Measurements from ENCODE around the gene MRPL12. TPM values are rescaled to one million over a fixed set of nuclear protein-coding genes. Genes with fewer than 3 reads are reported as not detected.
A peak's percentile ranks its signal among the peaks of the same experiment; 100 is the strongest.

Gene MRPL12
- total RNA-seq, 6 donors from 2014 or later = 29.3 to 69.8 (median 47.8) TPM

DNA sequence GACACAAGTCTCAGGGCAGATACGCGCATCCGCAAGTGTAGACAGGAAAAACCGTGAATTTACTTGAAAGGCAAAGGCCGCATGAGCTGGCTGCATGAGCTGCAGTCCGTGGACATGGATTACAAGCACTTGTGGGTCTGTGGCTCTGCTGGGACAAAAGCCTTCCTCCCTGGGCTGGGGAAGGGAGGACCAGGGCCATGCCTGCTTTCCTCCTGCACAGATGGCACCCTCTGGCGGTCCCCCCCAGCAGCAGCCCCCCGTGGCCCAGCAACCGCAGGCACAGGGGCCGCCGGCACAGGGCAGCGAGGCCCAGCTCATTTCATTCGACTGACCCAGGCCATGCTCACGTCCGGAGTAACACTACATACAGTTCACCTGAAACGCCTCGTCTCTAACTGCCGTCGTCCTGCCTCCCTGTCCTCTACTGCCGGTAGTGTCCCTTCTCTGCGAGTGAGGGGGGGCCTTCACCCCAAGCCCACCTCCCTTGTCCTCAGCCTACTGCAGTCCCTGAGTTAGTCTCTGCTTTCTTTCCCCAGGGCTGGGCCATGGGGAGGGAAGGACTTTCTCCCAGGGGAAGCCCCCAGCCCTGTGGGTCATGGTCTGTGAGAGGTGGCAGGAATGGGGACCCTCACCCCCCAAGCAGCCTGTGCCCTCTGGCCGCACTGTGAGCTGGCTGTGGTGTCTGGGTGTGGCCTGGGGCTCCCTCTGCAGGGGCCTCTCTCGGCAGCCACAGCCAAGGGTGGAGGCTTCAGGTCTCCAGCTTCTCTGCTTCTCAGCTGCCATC, 1.7 kb upstream of the MRPL12 start:
- Histone ChIP-seq H3K9me3 (no peaks in the 10 kb centered on the region), H3K36me3 (peaks cover 15 to 65% (median 54%) of the 10 kb centered on the region in 4 donors), H3K4me1 (peaks cover 24 to 35% (median 30%) of the 10 kb centered on the region in 4 donors), H3K27me3 (no peaks in the 10 kb centered on the region), H3K27ac (peak overlapping the region in 1 of 4 donors; percentile 4), H3K4me3 (peak overlapping the region in 3 of 4 donors; percentile 77 to 98 (median 89))
- DNase-seq = peak in 1 of 2 donors; percentile 64
- TF ChIP-seq POLR2A (IDR thresholded peaks at IDR 0.05) (no peak), POLR2AphosphoS5 (IDR thresholded peaks at IDR 0.05) (no peak), CTCF (IDR thresholded peaks at IDR 0.05) (no peak), EP300 (IDR thresholded peaks at IDR 0.05) (no peak)
- WGBS, 2 donors = 77 to 90% methylated on average over 18 to 21 of the region's 23 CpGs
- no peak for ATAC-seq (ENCODE audit: low FRiP score in 2 of 2)

- peaks cover 13 to 58% (median 44%) of the 10 kb centered on the region in 4 donors for H3K36me3 ChIP-seq
These were observed 834 bp downstream of the MRPL12 start for GRCh38 chr17:81703747-81704654.

DNA sequence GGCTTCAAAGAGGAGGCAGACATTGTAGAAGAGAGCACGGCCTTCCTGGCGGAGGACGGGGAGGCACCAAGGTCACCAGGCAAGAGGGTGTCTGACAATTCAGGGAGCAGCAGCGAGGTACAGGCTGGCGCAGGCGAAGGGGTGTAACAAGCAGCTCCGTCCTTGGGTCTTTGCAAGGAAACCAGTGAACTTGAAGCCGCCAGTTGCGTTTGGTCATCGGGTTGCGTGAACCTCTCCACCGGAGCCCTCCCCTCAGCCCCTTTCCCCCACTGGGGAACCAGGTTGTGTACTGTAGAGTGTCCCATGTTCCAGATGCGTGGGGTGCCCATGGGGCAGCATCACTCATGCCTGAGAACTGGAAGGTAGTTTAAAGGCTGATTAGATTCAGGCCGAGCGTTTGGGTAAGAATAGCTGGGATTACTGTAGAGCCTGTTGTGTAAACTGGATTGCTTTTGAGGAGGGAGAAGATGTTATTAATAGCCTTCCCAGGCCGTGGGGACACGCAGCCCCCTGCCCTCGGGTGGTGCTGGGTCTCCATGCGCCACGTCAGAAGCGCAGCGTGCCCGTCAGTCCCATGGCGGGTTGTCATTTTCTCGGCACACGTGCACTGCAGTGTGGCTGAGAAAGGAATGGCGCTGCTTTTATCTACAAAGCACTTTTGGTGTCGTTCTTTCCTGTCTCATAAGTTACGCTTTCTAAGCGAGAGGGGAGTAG, 2.5 kb downstream of the MRPL12 start:
- 95 to 96% methylated on average over 30 of the region's 30 CpGs for WGBS, 2 donors
- Histone ChIP-seq H3K9me3 (no peaks in the 10 kb centered on the region), H3K4me1 (peaks cover 29 to 42% (median 37%) of the 10 kb centered on the region in 4 donors), H3K4me3 (no peak overlapping the region), H3K36me3 (peaks cover 13 to 43% (median 33%) of the 10 kb centered on the region in 4 donors), H3K27me3 (no peaks in the 10 kb centered on the region), H3K27ac (no peak overlapping the region)
- no peak for ATAC-seq (ENCODE audit: low FRiP score in 2 of 2)
- no peak for DNase-seq
- TF ChIP-seq POLR2A (IDR thresholded peaks at IDR 0.05) (no peak), EP300 (IDR thresholded peaks at IDR 0.05) (no peak), CTCF (IDR thresholded peaks at IDR 0.05) (no peak), POLR2AphosphoS5 (IDR thresholded peaks at IDR 0.05) (no peak)

More at GRCh38 chr17:81703747-81704654, 834 bp downstream of the MRPL12 start:
- Histone ChIP-seq H3K27ac (peak overlapping the region; percentile 85 to 97 (median 90)), H3K4me1 (peaks cover 24 to 35% (median 30%) of the 10 kb centered on the region in 4 donors), H3K4me3 (peak overlapping the region; percentile 61 to 98 (median 83)), H3K27me3 (no peaks in the 10 kb centered on the region), H3K9me3 (no peaks in the 10 kb centered on the region)
- DNase-seq (no peak), ATAC-seq (ENCODE audit: low FRiP score in 2 of 2) (no peak)
- WGBS, 2 donors = 0 to 27% methylated on average over 9 to 26 of the region's 27 CpGs
- TF ChIP-seq POLR2A (IDR thresholded peaks at IDR 0.05) (no peak), CTCF (IDR thresholded peaks at IDR 0.05) (no peak), POLR2AphosphoS5 (IDR thresholded peaks at IDR 0.05) (no peak), EP300 (IDR thresholded peaks at IDR 0.05) (no peak)

DNA sequence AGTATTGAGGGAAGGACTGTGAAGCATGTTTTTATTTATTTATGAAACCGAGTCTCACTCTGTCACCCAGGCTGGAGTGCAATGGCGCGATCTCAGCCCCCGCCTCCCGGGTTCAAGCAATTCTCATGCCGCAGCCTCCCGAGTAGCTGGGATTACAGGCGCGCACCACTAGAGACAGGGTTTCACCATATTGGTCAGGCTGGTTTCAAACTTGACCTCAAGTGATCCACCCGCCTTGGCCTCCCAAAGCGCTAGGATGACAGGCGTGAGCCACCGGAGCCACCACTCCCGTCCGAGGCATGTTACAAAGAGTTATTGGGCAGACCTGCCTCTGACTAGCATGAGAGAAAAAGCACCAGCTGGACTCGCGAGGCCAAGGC, 3.1 kb downstream of the MRPL12 start:
- H3K27me3 ChIP-seq = no peaks in the 10 kb centered on the region
- WGBS, 2 donors = 94 to 97% methylated on average over 12 to 17 of the region's 17 CpGs
- ATAC-seq (ENCODE audit: low FRiP score in 2 of 2) (no peak), DNase-seq (no peak)
- TF ChIP-seq EP300 (IDR thresholded peaks at IDR 0.05) (no peak), POLR2A (IDR thresholded peaks at IDR 0.05) (no peak), POLR2AphosphoS5 (IDR thresholded peaks at IDR 0.05) (no peak), CTCF (IDR thresholded peaks at IDR 0.05) (no peak)
- no peak overlapping the region for H3K4me3 ChIP-seq
- no peaks in the 10 kb centered on the region for H3K9me3 ChIP-seq
- peaks cover 29 to 42% (median 37%) of the 10 kb centered on the region in 4 donors for H3K4me1 ChIP-seq
- no peak overlapping the region for H3K27ac ChIP-seq
- H3K36me3 ChIP-seq = peaks cover 11 to 37% (median 27%) of the 10 kb centered on the region in 4 donors

Measured in upper lobe of left lung (tissue), 6 donors.